Stimulated activated naive CD4-positive, alpha-beta T cell treated with Interleukin-2 at 50 U/mL for 16 hours (primary cell): ENCODE measurements around the gene PGLYRP3.

ENCODE experiments used
- DNase-seq: peaks from one replicate; lab custom pipeline; 2025; lab: John Stamatoyannopoulos, UW

PGLYRP3 gene

GRCh38 chr1:153260585-153261280 lies 52.0 kb downstream of the PGLYRP3 start:
- no peak for DNase-seq

GRCh38 chr1:153259387-153259786 lies 53.4 kb downstream of the PGLYRP3 start, which contains the start of gene LORICRIN:
Gene LORICRIN, plus strand, starts transcription at chr1:153259687. Its CDS starts 1,263 bp downstream, at chr1:153260950.
- DNase-seq, result no peak

- no peak for DNase-seq
Measured at GRCh38 chr1:153253693-153254092, 59.1 kb downstream of the PGLYRP3 start.

- DNase-seq, result no peak
Measured at GRCh38 chr1:153253076-153253475, 59.7 kb downstream of the PGLYRP3 start.

GRCh38 chr1:153251988-153252387 lies 60.8 kb downstream of the PGLYRP3 start:
- DNase-seq, result no peak

- DNase-seq, result no peak
Measured at GRCh38 chr1:153251562-153251961, 61.2 kb downstream of the PGLYRP3 start.

- DNase-seq, result no peak
Measured at GRCh38 chr1:153251087-153251486, 61.7 kb downstream of the PGLYRP3 start.

- DNase-seq, result no peak
Measured at GRCh38 chr1:153250166-153250565, 62.6 kb downstream of the PGLYRP3 start.

- no peak for DNase-seq
Measured at GRCh38 chr1:153248176-153248879, 64.4 kb downstream of the PGLYRP3 start.
